Lung (tissue), 12 donors: ENCODE data around the gene MAPKAPK3. TPM values are rescaled to one million over a fixed set of nuclear protein-coding genes. Genes with fewer than 3 reads are reported as not detected.

Experiments used
- ATAC-seq: fragments of 200-7000 bp; cut with Tn5 transposase; one replicate; pipeline ENCODE4 v1.9.1; 2020; ENCODE audit warnings: moderate number of reproducible peaks; ENCODE audit not compliant: insufficient read depth, low FRiP score
- DNase-seq, 3 donors: peaks; one replicate each; pipeline ENCODE4 v3.0.0-alpha.2; 2013 to 2017
- H3K27ac ChIP-seq, 2 donors: one replicate each; pipeline ENCODE4 v1.5.1; 2013; ENCODE audit warnings: mild to moderate bottlenecking in 2 of 2, moderate library complexity in 2 of 2, control low read depth in 1 of 2, inconsistent platforms in 1 of 2, low read depth in 1 of 2, low read length in 1 of 2
- H3K27me3 ChIP-seq, 3 donors: one replicate each; pipeline ENCODE4 v1.5.1; 2013; ENCODE audit warnings: low read length in 2 of 3; ENCODE audit not compliant: control insufficient read depth in 3 of 3, insufficient read depth in 3 of 3
- H3K36me3 ChIP-seq, 4 donors: one replicate each; pipeline ENCODE4 v1.5.1; 2013; ENCODE audit warnings: low read length in 4 of 4, mild to moderate bottlenecking in 1 of 4, moderate library complexity in 1 of 4; ENCODE audit not compliant: control insufficient read depth in 4 of 4, insufficient read depth in 4 of 4
- H3K4me1 ChIP-seq, 5 donors: one replicate each; pipeline ENCODE4 v1.5.1; 2013; ENCODE audit warnings: low read length in 5 of 5, mild to moderate bottlenecking in 2 of 5, moderate library complexity in 1 of 5; ENCODE audit not compliant: control insufficient read depth in 5 of 5, insufficient read depth in 5 of 5
- H3K4me3 ChIP-seq: one replicate; pipeline ENCODE4 v1.5.1; 2013; ENCODE audit warnings: mild to moderate bottlenecking, control low read depth, moderate library complexity
- H3K9ac ChIP-seq, 2 donors: one replicate each; pipeline ENCODE4 v1.5.1; 2013; ENCODE audit warnings: low read length in 2 of 2, control low read depth in 1 of 2; ENCODE audit not compliant: insufficient read depth in 1 of 2
- H3K9me3 ChIP-seq, 4 donors: one replicate each; pipeline ENCODE4 v1.5.1; 2013; ENCODE audit warnings: low read length in 3 of 4, mild to moderate bottlenecking in 1 of 4, moderate library complexity in 1 of 4; ENCODE audit not compliant: control insufficient read depth in 4 of 4, insufficient read depth in 3 of 4
- CTCF ChIP-seq: IDR thresholded peaks from 2 replicates; pipeline ENCODE4 v1.5.1; 2012; ENCODE audit warnings: mild to moderate bottlenecking; ENCODE audit errors: control extremely low read depth, extremely low read depth
- WGBS, 2 donors: extraction: QIAGEN DNeasy Blood & Tissue Kit; methylation state at CpG; one replicate each; pipeline ENCODE4 v1.1.7; 2013; 5-methylcytosine and 5-hydroxymethylcytosine counted together
- polyA plus RNA-seq, 2 donors: library from polyadenylated mRNA; stranded (reverse); fragments of 200-250 nt; gene quantifications; one replicate each; pipeline ENCODE4 v1.2.1, GENCODE V29; 2013
- total RNA-seq, 2 donors: library from RNA; depleted of rRNA in 1 of 2; stranded (reverse); fragments of >200 nt in 1 of 2; gene quantifications; one replicate each; pipeline ENCODE4 v1.2.1, GENCODE V29; 2014 to 2021
- donor health status: control.
- donor health status: control.
- donor health status: Bipolar disorder and iron deficiency.
- donor health status: healthy.
- donor health status: DM: yes; HTN: yes; CAD: no.

MAPKAPK3 gene
- total and polyA plus RNA-seq, 4 donors: 23.6 to 96.1 (median 71.4) TPM

- Histone ChIP-seq H3K27ac (peak overlapping the region in 1 of 2 donors; percentile 54), H3K36me3 (peaks cover 3 to 81% (median 12%) of the 10 kb centered on the region in 4 donors), H3K4me3 (no peak overlapping the region), H3K9me3 (no peaks in the 10 kb centered on the region), H3K27me3 (no peaks in the 10 kb centered on the region), H3K4me1 (peaks cover 0 to 24% (median 10%) of the 10 kb centered on the region in 5 donors), H3K9ac (peak overlapping the region in 1 of 2 donors; percentile 71)
- TF ChIP-seq CTCF: no peak
- WGBS, 2 donors: 75 to 80% methylated on average over 7 of the region's 7 CpGs
- DNase-seq: peak; percentile 79 to 93 (median 86)
- ATAC-seq: no peak
Observed at GRCh38 chr3:50644561-50644960, 27.6 kb downstream of the MAPKAPK3 start.

GRCh38 chr3:50645378-50645777 lies 28.4 kb downstream of the MAPKAPK3 start:
- ATAC-seq (no peak), DNase-seq (no peak)
- H3K9me3 ChIP-seq: no peaks in the 10 kb centered on the region
- no peak overlapping the region for H3K4me3 ChIP-seq
- H3K36me3 ChIP-seq: peaks cover 3 to 77% (median 12%) of the 10 kb centered on the region in 4 donors
- WGBS, 2 donors: 89 to 96% methylated on average over 2 of the region's 2 CpGs
- H3K9ac ChIP-seq: no peak overlapping the region
- H3K4me1 ChIP-seq: peaks cover 0 to 24% (median 10%) of the 10 kb centered on the region in 5 donors
- no peak for TF ChIP-seq CTCF
- H3K27ac ChIP-seq: peak overlapping the region in 1 of 2 donors; percentile 54
- no peaks in the 10 kb centered on the region for H3K27me3 ChIP-seq

GRCh38 chr3:50648313-50648712 lies 31.4 kb downstream of the MAPKAPK3 start:
- no peak overlapping the region for H3K4me3 ChIP-seq
- WGBS, 2 donors: 68 to 80% methylated on average over 6 of the region's 6 CpGs
- no peaks in the 10 kb centered on the region for H3K9me3 ChIP-seq
- H3K9ac ChIP-seq: no peak overlapping the region
- no peaks in the 10 kb centered on the region for H3K27me3 ChIP-seq
- peak overlapping the region in 1 of 2 donors; percentile 74 for H3K27ac ChIP-seq
- H3K36me3 ChIP-seq: peaks cover 0 to 55% (median 2%) of the 10 kb centered on the region in 4 donors
- H3K4me1 ChIP-seq: peaks cover 0 to 22% (median 10%) of the 10 kb centered on the region in 5 donors
- no peak for DNase-seq
- no peak for ATAC-seq
- TF ChIP-seq CTCF: no peak

GRCh38 chr3:50648944-50649343 lies 32.0 kb downstream of the MAPKAPK3 start:
- H3K36me3 ChIP-seq: peaks cover 0 to 50% (median 2%) of the 10 kb centered on the region in 4 donors
- DNase-seq: no peak
- peaks cover 0 to 15% (median 9%) of the 10 kb centered on the region in 5 donors for H3K4me1 ChIP-seq
- H3K27ac ChIP-seq: peak overlapping the region in 1 of 2 donors; percentile 74
- H3K9ac ChIP-seq: no peak overlapping the region
- no peaks in the 10 kb centered on the region for H3K27me3 ChIP-seq
- ATAC-seq: no peak
- H3K9me3 ChIP-seq: no peaks in the 10 kb centered on the region
- H3K4me3 ChIP-seq: no peak overlapping the region
- TF ChIP-seq CTCF: no peak
- WGBS, 2 donors: 93 to 94% methylated on average over 2 of the region's 2 CpGs
